H1 (cell line): ENCODE measurements around the gene PDK1.

Experiments used
- BCL11A ChIP-seq, 2 experiments: IDR thresholded peaks; one replicate each; pipeline ENCODE4 v1.6.1; 2011; ENCODE audit warnings: low read depth in 2 of 2, low read length in 2 of 2, mild to moderate bottlenecking in 2 of 2
- CEBPB ChIP-seq: IDR thresholded peaks from 2 replicates; pipeline ENCODE4 v1.6.1; 2012; ENCODE audit warnings: low read depth, low read length
- CTCF ChIP-seq, 3 experiments: IDR thresholded peaks; 1 replicate in 2 of 3; 2 replicates in 1 of 3; pipeline versions ENCODE4 v1.5.1 to v1.6.1; 2011; ENCODE audit warnings: low read length in 3 of 3, mild to moderate bottlenecking in 3 of 3, inconsistent platforms in 2 of 3, low read depth in 1 of 3, moderate library complexity in 1 of 3; ENCODE audit not compliant: insufficient read depth in 1 of 3; ENCODE audit errors: control extremely low read depth in 1 of 3
- EP300 ChIP-seq, 2 experiments: IDR thresholded peaks; 1 replicate in 1 of 2; 2 replicates in 1 of 2; pipeline ENCODE4 v1.6.1; 2011 to 2012; ENCODE audit warnings: low read depth in 2 of 2, low read length in 2 of 2, mild to moderate bottlenecking in 2 of 2, borderline replicate concordance in 1 of 2, inconsistent platforms in 1 of 2, moderate library complexity in 1 of 2
- JUND ChIP-seq: IDR thresholded peaks from 2 replicates; pipeline ENCODE4 v1.6.1; 2011; ENCODE audit warnings: mild to moderate bottlenecking, improper control_type of control experiment, low read length
- POLR2A ChIP-seq, 2 experiments: IDR thresholded peaks; 1 replicate in 1 of 2; 2 replicates in 1 of 2; pipeline ENCODE4 v1.6.1; 2011; ENCODE audit warnings: low read depth in 2 of 2, low read length in 2 of 2, mild to moderate bottlenecking in 2 of 2; ENCODE audit errors: control extremely low read depth in 1 of 2
- POLR2AphosphoS5 ChIP-seq: IDR thresholded peaks from 2 replicates; pipeline ENCODE4 v1.6.1; 2011; ENCODE audit warnings: low read depth, low read length
- SP1 ChIP-seq: IDR thresholded peaks from 2 replicates; pipeline ENCODE4 v1.6.1; 2011; ENCODE audit warnings: low read depth, low read length
- TF ChIP-seq, protein P1 (sequence below): IDR thresholded peaks from 2 replicates; pipeline ENCODE4 v1.6.1; 2011; ENCODE audit warnings: low read length, improper control_type of control experiment

DNA sequence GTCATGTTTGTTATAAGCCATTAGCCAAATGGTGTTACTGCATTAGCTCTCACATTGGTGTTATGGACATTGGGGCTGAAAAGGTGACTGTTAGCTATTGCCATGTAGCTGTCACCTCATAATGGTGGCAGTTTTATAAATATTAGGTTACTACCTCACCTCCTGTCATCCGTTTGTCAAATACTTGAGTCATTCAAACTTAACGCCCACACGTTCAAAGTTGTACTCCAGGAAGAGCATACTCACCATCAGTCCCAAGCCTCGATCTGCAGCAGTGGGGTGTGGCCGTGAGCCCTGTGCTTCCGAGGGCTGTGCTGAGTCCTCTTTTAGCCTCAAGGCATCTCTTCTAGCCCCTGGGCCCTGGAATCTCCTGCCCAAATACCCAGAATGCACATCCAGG, 87.3 kb downstream of the PDK1 start:
- TF ChIP-seq CTCF (IDR thresholded peaks at IDR 0.05; ENCODE audit: control extremely low read depth in 1 of 3, insufficient read depth in 1 of 3, low read depth in 1 of 3, low read length in 3 of 3) (no peak), EP300 (IDR thresholded peaks at IDR 0.05; ENCODE audit: borderline replicate concordance in 1 of 2, low read depth in 2 of 2, low read length in 2 of 2) (no peak), BCL11A (IDR thresholded peaks at IDR 0.05; ENCODE audit: low read depth in 2 of 2, low read length in 2 of 2) (no peak), POLR2A (IDR thresholded peaks at IDR 0.05; ENCODE audit: control extremely low read depth in 1 of 2, low read depth in 2 of 2, low read length in 2 of 2) (no peak), JUND (no peak), SP1 (no peak), CEBPB (no peak), POLR2AphosphoS5 (no peak)
- TF ChIP-seq, protein P1, sequence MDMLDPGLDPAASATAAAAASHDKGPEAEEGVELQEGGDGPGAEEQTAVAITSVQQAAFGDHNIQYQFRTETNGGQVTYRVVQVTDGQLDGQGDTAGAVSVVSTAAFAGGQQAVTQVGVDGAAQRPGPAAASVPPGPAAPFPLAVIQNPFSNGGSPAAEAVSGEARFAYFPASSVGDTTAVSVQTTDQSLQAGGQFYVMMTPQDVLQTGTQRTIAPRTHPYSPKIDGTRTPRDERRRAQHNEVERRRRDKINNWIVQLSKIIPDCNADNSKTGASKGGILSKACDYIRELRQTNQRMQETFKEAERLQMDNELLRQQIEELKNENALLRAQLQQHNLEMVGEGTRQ = no peak
